Measurements from ENCODE around the gene LGALS3BP. TPM values are rescaled to one million over a fixed set of nuclear protein-coding genes. Genes with fewer than 3 reads are reported as not detected.

The LGALS3BP gene
- total and polyA plus RNA-seq, 2 experiments from 2014 or later, result 15.1 to 36.5 TPM

DNA sequence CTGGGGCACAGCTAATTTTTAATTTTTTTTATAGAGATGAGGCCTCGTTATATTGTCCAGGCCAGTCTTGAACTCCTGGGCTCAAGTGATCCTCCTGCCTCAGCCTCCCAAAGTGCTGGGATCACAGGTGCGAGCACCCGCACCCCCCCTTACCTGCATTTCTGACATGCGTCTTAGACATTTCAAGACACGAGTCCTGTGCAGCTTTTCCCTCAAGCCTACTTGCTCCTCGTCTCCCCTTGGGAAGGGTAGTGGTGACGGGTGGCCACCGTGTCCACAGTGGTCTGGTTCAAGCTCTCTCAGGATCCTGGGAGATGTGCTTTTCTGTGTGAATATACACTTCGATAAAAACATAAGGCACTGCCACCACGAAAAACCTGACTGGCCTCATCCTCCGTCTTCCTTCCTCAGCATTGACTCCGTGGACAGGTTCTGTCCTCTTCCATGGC, 20.2 kb upstream of the LGALS3BP start:
- Mint-ChIP-seq H3K36me3 (ENCODE audit: low read depth) (peaks cover 24% of the 10 kb centered on the region), H3K4me1 (no peaks in the 10 kb centered on the region; the same call in 2 of the 3 replicates), H3K27ac (no peak overlapping the region), H3K9me3 (no peaks in the 10 kb centered on the region), H3K27me3 (ENCODE audit: insufficient read depth, low read depth, poor library complexity) (peaks cover 40% of the 10 kb centered on the region), H3K4me3 (no peak overlapping the region)
- no peaks in the 10 kb centered on the region for H3F3A ChIP-seq (replicated peaks; ENCODE audit: low read depth)
- no peak overlapping the region for H2AFZ ChIP-seq
- 0 out of 2 replicates have a peak, but pooled peaks cover 8% of the 10 kb centered on the region for H3K79me2 ChIP-seq (replicated peaks; ENCODE audit: insufficient read depth)
- ATAC-seq (no peak), DNase-seq (ENCODE audit: low spot score) (no peak)
- H3K4me3 ChIP-seq, result no peak overlapping the region
- peaks cover 23% of the 10 kb centered on the region for H3K27me3 ChIP-seq (ENCODE audit: insufficient read depth)
- H3K36me3 ChIP-seq (ENCODE audit: insufficient read depth), result no peaks in the 10 kb centered on the region
- peaks cover 14% of the 10 kb centered on the region for H4K20me1 ChIP-seq (replicated peaks; ENCODE audit: insufficient read depth)
- H3K4me2 ChIP-seq, result no peak overlapping the region
- H3K27ac ChIP-seq (ENCODE audit: low read depth), result no peak overlapping the region
- H3K4me1 ChIP-seq (ENCODE audit: insufficient read depth), result no peaks in the 10 kb centered on the region
- no peaks in the 10 kb centered on the region for H3K9me2 ChIP-seq (ENCODE audit: insufficient read depth)
- no peak for TF ChIP-seq ZNF331 (CRISPR knock-in tag; IDR thresholded peaks at IDR 0.05; ENCODE audit: low read depth)
- TF ChIP-seq CREB1 (CRISPR knock-in tag; IDR thresholded peaks at IDR 0.05; ENCODE audit: low read depth), result no peak
- no peak for TF ChIP-seq ZNF114 (CRISPR knock-in tag; IDR thresholded peaks at IDR 0.05)
- TF ChIP-seq, protein P1, sequence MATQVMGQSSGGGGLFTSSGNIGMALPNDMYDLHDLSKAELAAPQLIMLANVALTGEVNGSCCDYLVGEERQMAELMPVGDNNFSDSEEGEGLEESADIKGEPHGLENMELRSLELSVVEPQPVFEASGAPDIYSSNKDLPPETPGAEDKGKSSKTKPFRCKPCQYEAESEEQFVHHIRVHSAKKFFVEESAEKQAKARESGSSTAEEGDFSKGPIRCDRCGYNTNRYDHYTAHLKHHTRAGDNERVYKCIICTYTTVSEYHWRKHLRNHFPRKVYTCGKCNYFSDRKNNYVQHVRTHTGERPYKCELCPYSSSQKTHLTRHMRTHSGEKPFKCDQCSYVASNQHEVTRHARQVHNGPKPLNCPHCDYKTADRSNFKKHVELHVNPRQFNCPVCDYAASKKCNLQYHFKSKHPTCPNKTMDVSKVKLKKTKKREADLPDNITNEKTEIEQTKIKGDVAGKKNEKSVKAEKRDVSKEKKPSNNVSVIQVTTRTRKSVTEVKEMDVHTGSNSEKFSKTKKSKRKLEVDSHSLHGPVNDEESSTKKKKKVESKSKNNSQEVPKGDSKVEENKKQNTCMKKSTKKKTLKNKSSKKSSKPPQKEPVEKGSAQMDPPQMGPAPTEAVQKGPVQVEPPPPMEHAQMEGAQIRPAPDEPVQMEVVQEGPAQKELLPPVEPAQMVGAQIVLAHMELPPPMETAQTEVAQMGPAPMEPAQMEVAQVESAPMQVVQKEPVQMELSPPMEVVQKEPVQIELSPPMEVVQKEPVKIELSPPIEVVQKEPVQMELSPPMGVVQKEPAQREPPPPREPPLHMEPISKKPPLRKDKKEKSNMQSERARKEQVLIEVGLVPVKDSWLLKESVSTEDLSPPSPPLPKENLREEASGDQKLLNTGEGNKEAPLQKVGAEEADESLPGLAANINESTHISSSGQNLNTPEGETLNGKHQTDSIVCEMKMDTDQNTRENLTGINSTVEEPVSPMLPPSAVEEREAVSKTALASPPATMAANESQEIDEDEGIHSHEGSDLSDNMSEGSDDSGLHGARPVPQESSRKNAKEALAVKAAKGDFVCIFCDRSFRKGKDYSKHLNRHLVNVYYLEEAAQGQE (IDR thresholded peaks at IDR 0.05; ENCODE audit: unreplicated experiment), result no peak
- no peak for TF ChIP-seq JUNB (IDR thresholded peaks at IDR 0.05; ENCODE audit: unreplicated experiment)
- TF ChIP-seq EZH2 (IDR thresholded peaks at IDR 0.05; ENCODE audit: low read depth, unreplicated experiment), result no peak
- TF ChIP-seq, protein P2, sequence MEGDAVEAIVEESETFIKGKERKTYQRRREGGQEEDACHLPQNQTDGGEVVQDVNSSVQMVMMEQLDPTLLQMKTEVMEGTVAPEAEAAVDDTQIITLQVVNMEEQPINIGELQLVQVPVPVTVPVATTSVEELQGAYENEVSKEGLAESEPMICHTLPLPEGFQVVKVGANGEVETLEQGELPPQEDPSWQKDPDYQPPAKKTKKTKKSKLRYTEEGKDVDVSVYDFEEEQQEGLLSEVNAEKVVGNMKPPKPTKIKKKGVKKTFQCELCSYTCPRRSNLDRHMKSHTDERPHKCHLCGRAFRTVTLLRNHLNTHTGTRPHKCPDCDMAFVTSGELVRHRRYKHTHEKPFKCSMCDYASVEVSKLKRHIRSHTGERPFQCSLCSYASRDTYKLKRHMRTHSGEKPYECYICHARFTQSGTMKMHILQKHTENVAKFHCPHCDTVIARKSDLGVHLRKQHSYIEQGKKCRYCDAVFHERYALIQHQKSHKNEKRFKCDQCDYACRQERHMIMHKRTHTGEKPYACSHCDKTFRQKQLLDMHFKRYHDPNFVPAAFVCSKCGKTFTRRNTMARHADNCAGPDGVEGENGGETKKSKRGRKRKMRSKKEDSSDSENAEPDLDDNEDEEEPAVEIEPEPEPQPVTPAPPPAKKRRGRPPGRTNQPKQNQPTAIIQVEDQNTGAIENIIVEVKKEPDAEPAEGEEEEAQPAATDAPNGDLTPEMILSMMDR (conservative IDR thresholded peaks at IDR 0.05; ENCODE audit: low read depth in 2 of 2), result no peak
- TF ChIP-seq STAT1 (IDR thresholded peaks at IDR 0.05; ENCODE audit: unreplicated experiment), result no peak
- TF ChIP-seq, protein P3, sequence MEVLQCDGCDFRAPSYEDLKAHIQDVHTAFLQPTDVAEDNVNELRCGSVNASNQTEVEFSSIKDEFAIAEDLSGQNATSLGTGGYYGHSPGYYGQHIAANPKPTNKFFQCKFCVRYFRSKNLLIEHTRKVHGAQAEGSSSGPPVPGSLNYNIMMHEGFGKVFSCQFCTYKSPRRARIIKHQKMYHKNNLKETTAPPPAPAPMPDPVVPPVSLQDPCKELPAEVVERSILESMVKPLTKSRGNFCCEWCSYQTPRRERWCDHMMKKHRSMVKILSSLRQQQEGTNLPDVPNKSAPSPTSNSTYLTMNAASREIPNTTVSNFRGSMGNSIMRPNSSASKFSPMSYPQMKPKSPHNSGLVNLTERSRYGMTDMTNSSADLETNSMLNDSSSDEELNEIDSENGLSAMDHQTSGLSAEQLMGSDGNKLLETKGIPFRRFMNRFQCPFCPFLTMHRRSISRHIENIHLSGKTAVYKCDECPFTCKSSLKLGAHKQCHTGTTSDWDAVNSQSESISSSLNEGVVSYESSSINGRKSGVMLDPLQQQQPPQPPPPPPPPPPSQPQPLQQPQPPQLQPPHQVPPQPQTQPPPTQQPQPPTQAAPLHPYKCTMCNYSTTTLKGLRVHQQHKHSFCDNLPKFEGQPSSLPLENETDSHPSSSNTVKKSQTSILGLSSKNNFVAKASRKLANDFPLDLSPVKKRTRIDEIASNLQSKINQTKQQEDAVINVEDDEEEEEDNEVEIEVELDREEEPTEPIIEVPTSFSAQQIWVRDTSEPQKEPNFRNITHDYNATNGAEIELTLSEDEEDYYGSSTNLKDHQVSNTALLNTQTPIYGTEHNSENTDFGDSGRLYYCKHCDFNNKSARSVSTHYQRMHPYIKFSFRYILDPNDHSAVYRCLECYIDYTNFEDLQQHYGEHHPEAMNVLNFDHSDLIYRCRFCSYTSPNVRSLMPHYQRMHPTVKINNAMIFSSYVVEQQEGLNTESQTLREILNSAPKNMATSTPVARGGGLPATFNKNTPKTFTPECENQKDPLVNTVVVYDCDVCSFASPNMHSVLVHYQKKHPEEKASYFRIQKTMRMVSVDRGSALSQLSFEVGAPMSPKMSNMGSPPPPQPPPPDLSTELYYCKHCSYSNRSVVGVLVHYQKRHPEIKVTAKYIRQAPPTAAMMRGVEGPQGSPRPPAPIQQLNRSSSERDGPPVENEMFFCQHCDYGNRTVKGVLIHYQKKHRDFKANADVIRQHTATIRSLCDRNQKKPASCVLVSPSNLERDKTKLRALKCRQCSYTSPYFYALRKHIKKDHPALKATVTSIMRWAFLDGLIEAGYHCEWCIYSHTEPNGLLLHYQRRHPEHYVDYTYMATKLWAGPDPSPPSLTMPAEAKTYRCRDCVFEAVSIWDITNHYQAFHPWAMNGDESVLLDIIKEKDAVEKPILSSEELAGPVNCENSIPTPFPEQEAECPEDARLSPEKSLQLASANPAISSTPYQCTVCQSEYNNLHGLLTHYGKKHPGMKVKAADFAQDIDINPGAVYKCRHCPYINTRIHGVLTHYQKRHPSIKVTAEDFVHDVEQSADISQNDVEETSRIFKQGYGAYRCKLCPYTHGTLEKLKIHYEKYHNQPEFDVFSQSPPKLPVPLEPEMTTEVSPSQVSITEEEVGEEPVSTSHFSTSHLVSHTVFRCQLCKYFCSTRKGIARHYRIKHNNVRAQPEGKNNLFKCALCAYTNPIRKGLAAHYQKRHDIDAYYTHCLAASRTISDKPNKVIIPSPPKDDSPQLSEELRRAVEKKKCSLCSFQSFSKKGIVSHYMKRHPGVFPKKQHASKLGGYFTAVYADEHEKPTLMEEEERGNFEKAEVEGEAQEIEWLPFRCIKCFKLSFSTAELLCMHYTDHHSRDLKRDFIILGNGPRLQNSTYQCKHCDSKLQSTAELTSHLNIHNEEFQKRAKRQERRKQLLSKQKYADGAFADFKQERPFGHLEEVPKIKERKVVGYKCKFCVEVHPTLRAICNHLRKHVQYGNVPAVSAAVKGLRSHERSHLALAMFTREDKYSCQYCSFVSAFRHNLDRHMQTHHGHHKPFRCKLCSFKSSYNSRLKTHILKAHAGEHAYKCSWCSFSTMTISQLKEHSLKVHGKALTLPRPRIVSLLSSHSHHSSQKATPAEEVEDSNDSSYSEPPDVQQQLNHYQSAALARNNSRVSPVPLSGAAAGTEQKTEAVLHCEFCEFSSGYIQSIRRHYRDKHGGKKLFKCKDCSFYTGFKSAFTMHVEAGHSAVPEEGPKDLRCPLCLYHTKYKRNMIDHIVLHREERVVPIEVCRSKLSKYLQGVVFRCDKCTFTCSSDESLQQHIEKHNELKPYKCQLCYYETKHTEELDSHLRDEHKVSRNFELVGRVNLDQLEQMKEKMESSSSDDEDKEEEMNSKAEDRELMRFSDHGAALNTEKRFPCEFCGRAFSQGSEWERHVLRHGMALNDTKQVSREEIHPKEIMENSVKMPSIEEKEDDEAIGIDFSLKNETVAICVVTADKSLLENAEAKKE (CRISPR knock-in tag; IDR thresholded peaks at IDR 0.05), result no peak
- TF ChIP-seq, protein P4, sequence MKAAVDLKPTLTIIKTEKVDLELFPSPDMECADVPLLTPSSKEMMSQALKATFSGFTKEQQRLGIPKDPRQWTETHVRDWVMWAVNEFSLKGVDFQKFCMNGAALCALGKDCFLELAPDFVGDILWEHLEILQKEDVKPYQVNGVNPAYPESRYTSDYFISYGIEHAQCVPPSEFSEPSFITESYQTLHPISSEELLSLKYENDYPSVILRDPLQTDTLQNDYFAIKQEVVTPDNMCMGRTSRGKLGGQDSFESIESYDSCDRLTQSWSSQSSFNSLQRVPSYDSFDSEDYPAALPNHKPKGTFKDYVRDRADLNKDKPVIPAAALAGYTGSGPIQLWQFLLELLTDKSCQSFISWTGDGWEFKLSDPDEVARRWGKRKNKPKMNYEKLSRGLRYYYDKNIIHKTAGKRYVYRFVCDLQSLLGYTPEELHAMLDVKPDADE (IDR thresholded peaks at IDR 0.05), result no peak

Measured in GM23338 (cell line).